ENCODE results near the gene SYNE3.

The SYNE3 gene

DNA sequence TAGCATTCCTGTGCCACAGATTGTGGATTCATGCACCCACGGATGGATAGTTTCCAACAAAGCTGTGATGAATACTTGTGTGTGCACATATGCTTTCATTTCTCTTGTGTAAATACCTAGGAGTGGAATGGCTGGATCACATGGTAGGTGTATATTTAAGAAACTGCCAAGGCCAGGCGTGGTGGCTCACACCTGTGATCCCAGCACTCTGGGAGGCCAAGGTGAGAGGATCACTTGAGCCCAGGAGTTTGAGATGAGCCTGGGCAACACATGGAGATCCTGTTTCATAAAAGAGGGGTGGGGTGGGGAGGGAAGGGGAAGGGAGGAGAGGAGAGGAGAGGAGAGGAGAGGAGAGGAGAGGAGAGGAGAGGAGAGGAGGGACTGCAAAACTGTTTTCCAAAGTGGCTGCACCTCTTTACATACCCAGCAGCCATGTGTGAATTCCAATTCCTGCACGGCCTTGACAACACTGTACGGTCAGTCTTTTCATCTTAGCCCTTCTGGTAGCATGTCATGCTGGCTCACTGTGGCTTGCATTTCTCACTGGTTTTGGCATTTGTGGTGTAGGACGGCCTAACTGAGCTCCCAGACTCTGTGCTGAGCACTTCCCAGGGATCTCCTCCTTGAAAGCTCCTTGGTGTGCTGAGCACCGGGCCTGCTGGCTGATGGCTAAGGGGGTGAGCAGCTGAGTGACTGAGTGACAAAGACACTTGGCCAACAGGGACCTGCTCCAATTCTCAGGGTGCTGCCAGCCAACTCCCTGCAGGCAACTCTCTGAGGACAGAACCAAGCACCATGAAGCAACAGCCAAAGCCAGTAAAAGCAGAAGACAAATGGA is 27.9 kb downstream of the SYNE3 start:
- DNase-seq = no peak

DNA sequence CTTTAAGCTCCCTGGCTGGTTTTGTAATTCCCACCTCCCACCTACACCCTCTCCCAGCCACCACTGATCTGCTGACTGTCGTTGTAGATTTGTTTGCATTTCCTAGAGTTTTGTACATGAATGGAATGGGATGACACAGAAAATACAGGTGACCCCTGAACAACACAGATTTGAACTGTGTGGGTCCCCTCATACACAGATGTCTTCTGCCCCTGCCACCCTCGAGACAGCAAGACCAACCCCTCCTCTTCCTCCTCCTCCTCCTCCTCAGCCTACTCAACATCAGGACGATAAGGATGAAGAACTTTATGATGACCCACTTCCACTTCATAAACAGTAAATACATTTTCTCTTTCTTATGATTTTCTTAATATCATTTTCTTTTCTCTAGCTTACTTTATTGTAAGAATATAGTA is 28.8 kb downstream of the SYNE3 start:
- no peak for DNase-seq

DNA sequence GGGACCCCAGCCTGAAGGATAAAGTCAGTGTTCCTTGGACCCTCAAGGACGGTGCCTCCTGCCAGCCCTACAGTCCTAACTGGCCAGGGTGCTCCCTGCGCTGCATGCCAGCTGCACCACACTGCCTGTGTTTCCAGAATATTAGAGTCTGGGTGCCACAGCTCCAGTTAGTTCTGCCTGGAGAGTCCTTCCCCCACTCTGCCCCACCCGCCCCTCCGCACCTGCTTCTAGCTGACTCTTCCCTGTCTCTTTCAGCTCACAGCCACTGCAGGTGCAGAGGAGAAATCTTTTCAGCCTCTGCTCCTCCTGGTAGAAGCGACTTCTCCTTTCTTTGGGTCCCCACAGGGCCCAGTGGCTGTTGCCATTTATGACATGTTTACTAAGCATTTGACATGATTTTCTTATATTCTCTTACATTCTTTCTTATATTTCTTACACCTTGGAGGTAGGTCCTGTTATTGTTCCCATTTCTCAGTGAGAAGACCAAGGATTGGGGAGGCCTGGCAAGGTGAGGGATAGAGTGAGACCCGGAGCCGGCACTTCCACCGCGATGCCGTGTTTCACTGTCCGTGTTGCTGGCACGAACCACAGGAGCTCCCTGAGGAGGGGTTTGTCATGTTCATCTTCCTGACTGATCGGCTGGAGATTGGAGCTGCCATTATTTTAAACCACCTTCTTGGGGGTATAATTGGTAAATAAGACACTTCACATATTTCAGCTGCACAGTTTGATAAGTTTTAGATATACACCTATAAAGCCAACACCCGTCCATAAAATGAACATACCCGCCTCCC is 29.4 kb downstream of the SYNE3 start:
- no peak for DNase-seq

DNA sequence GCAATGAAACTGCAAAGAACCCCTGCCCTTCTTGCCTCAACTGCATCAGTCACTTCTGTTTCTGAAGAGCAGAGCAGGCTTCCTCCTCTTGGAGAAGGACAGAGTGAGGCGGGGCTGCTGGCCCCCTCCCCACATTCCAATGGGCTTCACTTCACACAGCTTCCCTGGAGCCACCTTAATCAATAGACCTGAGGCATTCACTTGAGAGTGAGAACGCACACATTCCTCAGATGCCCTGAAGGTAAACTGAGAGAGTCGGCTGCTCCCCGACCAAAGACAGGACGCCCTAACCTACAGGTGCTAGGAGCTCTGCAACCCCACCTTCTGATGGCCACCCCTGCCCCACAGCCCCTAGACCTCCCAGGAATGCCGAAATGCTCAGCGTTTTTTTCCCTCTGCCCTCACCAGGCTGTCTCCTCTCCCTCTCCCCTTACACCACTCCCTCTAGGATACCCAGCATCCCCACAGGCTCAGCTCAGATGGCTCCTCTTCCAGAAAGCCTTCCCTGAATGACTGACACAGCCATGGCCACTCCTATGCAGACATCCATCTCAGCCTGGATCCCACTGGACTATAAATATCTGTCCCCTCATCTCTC is 31.1 kb downstream of the SYNE3 start:
- no peak for DNase-seq

DNA sequence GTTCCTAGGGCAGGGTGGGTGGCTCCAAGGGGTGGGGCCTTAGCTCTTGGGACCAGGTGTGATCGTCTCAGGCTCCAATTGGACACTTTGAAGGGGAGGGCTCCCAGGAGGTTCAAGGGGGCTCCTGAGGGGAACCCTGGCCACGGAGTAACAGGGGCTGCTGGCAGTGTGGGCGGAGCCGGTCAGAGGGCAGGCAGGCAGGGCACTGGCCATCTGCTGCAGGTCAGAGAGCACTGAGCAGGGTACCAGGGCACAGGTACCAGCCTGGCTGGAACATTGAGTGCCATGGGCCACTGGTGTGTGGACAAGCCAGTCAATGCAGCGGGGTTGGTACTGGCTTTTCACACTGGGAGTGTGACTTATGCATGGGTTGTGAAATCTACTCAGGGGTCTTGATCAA is 32.2 kb downstream of the SYNE3 start:
- no peak for DNase-seq

DNA sequence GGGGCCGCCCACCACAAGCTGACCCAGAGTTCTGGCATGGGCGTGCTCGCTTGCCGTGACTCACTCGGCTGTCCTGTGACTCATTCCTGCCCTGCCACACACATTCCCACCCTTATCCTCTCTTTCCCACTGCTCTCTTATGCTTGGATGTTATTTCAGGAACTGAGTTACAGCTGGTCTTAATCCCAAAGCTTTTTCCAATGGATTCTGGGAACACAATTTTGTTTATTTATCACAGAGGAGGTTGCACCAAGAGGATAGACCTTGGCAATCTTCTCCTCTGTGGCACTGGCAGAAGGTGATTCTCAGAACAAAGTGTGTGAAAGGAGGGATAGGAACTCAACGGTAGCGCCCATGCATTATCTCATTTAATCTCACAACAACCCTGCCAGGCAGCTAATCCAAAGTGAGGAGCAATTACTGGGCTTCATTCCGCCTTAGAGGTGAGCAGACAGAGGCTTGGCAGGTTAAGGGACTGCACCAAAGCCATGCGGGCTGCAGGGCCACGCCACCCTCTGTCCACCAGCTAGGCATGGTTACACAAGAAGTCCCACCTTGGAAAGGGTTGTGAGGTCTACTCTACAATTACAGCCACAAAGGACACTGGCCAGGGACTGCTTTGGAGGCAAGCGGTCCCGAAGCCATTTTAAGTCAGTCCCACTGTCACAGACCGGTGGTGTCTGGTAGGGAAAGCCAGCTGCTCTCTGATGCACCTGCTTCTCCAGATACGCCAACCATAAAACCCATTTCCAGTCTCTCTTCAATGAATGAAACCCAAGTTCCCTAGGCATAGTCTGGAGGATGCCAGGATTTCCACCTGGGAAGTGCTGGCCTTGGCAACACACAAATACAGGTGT is 32.9 kb downstream of the SYNE3 start:
- DNase-seq = peak; percentile 86 to 87 (median 87)

DNA sequence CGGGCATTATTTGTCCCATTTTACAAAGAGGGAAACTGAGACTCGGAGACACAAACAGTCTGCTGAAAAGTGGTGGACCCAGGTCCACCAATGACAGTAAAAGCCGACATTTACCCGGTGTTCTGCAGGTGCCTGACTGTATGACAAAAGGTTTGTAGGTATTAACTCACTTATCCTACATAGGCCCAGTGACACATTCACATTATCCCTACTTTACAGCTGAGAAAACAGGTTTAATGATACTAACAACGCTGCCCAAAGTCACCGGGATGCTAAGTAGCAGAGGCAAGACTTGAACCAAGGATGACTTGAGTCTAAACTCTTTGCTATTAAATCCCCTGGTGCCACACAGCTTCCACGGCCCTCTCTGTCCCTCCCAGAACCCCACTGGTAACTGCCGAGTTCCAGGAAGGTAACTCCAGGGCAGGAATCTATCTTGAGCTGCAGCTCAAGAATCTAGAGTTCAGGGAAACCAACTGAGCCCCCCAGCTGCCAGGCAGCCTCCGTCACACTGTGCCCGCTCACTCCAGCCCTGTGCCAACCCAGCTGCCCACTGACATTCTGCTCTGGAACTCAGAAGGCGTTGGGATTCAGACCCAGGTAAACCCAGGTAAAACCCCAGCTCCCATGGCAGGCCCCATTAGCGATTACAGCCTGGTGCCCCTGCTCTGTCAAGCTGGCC is 33.7 kb downstream of the SYNE3 start:
- no peak for DNase-seq

DNA sequence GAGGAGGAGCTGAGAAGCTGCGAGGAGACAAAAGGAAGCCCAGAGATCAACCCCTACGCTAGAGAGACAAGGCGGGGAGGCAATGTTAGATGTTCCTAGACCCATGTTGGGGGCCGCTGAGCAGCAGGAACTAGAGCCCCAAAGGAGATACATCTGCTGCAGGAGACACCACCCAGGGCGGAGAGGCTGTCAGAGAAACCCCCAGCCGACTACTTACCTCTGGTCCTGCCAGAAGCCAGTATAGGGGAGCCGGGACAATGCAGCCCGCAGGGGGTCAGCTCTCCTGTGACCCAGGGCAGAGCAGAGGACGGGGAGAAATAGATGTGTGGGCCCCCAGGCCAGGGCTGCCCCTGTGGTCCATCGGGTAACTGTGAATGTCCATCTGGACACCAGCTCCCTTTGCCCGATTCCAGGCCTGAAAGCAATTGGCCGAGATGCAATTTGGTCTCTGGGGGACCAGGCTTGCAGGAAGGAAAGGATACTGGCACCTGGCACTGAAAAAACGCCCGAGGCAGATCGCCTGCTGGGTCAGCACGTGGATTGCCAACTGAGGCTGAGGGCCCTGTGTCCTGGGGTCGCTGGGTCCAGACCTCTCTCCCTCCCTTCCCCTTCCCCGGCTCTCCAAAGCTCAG is 34.9 kb downstream of the SYNE3 start:
- DNase-seq = no peak

DNA sequence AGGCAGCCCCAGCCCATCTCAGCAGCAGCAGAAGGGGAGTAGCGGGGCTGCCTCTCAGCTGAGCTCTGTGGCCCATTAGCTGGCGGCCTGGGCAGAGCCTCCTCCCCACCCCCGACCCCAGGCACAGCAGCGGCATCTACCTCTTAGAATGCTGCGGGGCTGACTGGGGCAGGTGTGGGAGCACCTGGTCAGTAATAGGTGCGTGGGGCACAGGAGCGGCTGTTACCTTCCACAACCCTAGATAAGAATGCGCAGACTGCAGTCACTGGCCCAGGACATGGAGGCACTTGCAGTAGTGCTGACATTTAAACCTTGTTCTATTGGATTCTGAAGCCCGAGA is 35.6 kb downstream of the SYNE3 start:
- no peak for DNase-seq

DNA sequence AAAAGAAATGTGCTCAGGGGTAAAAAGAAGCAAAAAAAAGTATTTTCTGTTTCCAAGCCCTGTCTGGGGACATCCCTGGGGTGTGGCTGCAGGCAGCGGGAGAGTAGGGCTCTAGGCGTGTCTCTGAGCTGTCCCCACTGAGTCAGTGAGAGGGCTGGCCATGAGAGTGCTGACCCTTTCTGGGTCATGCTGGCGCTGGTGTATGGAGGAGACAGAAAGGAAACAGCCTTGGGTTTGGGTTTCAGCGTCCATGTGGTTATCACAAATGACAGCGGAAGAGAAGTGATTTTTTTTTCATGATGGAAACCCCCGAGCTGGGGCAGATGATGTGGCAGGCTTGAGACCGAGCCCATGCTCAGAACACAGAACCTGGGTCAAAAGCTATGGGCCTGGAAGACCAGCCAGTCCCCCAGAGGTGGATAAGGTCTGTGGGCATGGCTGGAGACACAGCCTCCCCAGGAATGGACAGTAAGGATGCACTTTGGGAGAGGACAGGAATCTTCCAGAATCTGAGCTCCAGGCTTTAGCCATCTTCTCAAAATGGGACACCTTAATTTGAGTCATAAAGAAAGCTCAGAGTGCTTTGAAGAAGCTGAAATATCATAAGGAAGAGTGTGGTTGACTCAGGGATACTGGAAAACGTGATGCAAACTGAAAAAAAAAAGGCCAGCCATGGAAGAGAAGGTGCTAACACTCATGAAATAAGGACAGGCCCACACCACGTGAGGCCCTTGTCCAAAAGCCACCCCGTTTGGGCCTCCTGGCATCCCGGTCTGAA is 36.2 kb downstream of the SYNE3 start:
- DNase-seq = peak; percentile 90 to 97 (median 92)

DNA sequence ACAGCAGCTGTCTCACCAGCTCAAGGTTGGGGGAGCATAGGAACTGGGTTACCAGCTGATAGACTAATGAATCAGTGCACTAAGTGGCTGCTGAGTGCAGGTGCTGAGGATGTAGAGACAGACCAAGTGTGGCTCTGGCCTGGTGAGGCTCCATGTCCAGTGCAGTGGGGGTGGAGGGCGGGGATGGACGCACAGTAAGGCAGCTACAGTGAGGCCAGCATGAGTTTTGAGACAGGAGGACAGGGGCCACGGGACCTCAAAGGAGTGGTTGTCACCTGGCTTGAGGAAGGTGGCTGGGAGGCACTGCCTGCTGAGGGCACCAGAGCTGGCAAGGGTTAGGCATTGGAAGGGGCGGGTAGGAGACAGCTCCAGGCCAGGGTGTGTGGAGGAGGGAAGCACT is 37.0 kb downstream of the SYNE3 start:
- no peak for DNase-seq

DNA sequence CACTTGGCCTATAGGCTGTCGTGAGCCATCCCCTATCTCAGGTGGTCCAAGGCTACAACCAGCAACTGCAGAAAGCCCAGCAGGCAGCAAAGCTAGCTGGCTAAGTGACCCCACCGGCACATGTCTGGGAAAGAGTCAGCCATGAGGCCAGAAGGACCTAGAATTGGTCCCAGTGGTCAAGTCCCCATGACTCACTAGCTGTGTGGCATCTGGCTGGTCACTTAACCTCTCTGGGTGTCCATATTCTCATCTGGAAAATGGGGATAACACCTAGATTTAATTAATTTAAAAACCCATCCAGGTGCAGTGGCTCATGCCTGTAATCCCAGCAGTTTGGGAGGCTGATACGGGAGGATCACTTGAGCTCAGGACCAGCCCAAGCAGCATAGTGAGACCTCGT is 37.6 kb downstream of the SYNE3 start:
- no peak for DNase-seq

DNA sequence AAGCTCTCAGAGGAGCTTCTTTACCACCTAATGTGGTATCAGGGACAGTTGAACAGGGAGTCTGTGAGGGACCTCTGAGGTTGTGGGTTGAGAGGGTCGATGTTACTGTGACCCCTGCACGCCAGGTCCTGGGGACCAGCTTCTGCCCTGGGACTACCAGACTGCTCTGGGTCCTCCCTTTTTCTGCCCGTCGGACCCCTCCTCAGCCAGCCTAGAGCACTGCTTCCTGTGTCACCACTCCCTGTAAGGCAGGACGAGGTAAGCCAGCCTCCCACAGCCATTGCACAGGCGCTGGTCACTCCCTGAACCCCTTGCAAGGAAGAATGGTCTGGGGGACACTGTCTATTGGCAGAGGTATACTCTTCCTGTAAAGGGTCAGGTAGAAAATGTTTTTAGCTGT is 38.1 kb downstream of the SYNE3 start:
- DNase-seq = no peak

DNA sequence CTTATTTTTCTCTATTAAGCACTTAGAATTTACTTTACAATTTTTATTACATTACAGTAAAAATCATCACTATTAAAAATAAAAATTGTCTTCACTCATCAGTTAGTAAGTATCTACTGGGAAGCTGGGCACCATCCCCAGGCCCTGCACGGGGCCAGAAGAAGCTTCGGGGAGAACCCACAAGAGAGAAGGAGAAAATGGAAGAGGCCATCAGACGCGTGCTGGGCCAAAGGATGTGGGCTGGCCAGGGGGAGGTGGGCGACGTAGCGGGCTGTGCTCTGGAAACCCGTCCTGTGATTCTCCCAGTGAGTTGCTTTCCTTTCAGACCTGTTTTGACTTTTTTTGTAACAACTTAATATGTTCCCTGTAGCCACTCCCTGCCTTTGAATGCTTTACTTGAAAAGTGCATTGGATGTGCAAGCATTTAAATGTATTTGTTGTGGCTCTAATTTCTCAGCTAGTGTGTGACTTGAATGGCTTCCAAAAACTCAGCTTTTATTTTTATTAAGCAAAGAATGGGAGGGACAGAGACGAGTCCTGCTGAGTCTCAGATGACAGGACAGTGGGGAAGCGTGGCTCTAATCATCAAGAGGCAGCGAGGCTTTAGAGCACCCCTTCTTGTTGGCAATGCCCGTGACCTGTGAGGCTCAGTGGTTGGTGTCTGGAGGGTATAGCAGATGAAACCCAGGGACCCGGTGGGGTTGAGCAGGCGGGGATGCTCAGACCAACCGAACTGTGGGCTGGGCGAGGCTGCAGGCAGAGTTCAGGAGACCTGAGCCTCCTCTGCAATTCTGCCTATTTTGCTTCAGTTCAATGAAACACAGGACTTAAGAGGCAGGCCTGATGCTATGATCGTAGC is 38.8 kb downstream of the SYNE3 start:
- DNase-seq = no peak

DNA sequence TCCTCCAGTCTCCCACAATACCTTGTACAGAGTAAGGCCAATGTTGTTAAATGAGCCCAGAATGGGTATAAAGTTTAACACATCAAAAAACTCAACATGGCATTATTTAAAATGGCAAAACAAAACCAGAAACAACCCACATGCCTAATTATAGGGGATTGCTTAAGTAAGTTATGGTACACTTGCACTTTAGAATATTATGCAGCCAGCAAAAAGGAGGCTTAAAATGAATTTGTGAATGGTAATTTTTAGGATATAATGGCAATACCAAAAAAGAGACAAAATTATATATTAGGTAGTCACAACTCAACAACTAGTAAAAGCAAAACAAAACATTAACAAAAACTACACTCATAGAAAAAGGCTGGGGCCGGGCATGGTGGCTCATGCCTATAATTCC is 39.7 kb downstream of the SYNE3 start:
- DNase-seq = no peak

DNA sequence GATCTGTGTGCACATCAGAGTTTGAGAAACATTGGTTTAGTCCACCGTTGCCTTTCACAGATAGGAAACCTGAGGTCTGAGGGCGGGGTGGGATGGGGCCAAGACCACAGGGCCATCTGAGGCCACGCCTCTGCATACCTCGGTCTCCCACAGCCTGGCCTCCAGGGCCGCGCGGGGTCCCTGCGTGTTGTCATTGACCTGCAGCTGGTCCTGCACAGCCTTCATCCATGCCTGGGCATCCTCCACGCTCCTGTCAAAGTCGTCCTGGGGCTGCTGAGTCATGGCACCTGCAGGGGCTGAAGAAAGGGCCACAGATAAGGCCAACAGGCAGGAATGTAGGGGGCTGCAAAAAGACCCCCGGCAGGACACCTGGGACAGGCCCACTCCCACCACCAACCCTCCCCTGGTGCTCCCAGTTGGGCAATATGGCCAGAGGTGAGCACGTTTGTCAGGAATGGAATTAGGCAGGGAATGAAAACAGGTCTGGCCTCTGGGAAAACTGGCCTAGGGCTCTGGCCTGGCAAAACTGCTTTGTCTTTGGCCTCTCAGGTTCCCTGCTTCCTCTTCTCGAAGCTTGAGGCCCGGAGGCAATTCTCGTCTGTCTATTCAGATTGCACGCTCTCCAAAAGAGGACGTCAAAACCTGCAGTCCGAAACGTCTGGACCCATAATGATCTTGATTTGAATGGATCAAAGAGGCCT is 40.8 kb downstream of the SYNE3 start:
- DNase-seq = no peak

DNA sequence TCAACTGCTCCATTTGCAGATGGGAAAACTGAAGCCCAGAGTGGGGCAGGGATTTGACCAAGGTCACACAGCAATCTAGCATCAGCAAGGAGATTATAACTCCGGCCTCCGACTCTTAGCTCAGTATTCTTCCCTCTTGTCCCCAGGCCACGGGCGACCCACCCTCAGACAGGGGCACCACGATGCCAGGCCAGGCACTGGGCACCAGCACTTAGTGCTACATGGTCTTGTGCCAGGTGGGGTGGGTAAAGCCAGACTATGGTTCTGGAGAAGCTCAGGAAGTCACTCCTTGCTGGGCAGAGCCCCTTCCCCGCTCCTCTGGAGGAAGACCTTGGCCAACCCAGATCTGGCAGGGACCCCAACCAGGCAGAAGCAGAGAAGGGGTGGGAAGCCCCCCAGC is 41.5 kb downstream of the SYNE3 start:
- no peak for DNase-seq

DNA sequence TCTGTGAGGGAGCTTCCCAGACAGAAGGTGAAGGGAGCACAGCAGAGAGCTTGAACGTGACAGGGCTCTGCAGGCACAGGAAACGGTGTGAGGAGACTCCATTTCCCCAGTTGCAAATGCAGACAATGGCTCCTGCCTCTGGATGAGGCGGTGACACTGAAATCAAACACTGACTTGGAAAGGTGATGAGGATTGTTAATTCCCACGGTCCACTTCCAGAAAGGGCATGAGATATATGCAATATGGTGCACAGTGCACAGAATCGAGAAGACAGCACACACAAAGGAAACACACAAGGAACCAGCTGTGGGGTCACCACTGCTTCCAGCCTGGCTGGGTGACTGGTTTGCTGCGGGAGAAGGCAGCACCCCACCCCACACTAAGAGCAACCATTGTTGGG is 42.0 kb downstream of the SYNE3 start:
- DNase-seq = no peak

DNA sequence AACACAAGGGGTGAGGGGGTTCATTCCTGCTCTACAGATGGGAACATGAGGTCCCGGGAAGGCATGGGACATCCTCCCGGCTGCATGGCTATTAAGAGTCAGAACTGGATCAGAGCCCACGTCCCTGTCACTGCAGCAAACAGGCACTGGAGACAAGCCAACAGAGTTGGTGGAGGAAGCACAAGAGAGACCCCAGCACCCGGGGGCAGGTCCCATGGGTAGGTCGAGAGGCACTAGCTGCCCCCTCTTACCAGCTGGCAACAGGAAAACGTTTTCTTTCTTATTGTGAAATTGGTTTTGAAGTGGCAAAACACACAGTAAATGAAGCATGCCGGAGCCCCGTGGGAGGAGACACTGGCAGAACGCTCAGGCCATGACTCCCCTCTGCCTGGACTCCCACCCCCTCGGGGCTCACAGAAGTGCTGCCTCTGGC is 43.6 kb downstream of the SYNE3 start:
- no peak for DNase-seq
